ENCODE data around the gene HDAC4.
"Not testable (repeated sequence)": the region's sequence is repeated elsewhere in the genome, so short reads cannot be mapped to it uniquely, and the experiment has no call there.

HDAC4 gene

GRCh38 chr2:239400596-239401066 is at the start of gene HDAC4:
HDAC4 (minus strand) TSS chr2:239401020; CDS start chr2:239352699, 48,321 bp downstream.
- H3K4me1 ChIP-seq (ENCODE audit: control insufficient read depth in 1 of 2, insufficient read depth in 2 of 2, low read length in 2 of 2) = peaks cover 0 to 12% of the 10 kb centered on the region in 2 donors
- H3K27me3 ChIP-seq (ENCODE audit: control insufficient read depth in 1 of 2, insufficient read depth in 2 of 2, low read length in 2 of 2) = no peaks in the 10 kb centered on the region
- no peaks in the 10 kb centered on the region for H3K36me3 ChIP-seq (ENCODE audit: control insufficient read depth in 1 of 2, insufficient read depth in 2 of 2, low read length in 2 of 2)
- H3K4me3 ChIP-seq (ENCODE audit: low read depth in 1 of 2, low read length in 2 of 2) = peak within 1 kb of the TSS; percentile 87 to 92
- no peaks in the 10 kb centered on the region for H3K9me3 ChIP-seq (ENCODE audit: control insufficient read depth in 1 of 2, low read length in 2 of 2)
- H3K9ac ChIP-seq (ENCODE audit: low read depth in 1 of 2, low read length in 2 of 2) = peak within 1 kb of the TSS; percentile 94 to 100
- peak within 1 kb of the TSS; percentile 100 for H3K27ac ChIP-seq (ENCODE audit: low read depth, low read length)

GRCh38 chr2:239449468-239449867 is 48.6 kb upstream of the HDAC4 start:
- not testable (repeated sequence) for H3K27ac ChIP-seq (ENCODE audit: low read depth, low read length); H3K4me1 ChIP-seq (ENCODE audit: control insufficient read depth in 1 of 2, insufficient read depth in 2 of 2, low read length in 2 of 2); H3K9me3 ChIP-seq (ENCODE audit: control insufficient read depth in 1 of 2, low read length in 2 of 2)

GRCh38 chr2:239445771-239446524 is 45.1 kb upstream of the HDAC4 start:
- H3K27ac ChIP-seq (ENCODE audit: low read depth, low read length) = no peak overlapping the region
- H3K27me3 ChIP-seq (ENCODE audit: control insufficient read depth in 1 of 2, insufficient read depth in 2 of 2, low read length in 2 of 2) = peaks cover 7 to 14% of the 10 kb centered on the region in 2 donors
- no peak overlapping the region for H3K9ac ChIP-seq (ENCODE audit: low read depth in 1 of 2, low read length in 2 of 2)
- H3K4me3 ChIP-seq (ENCODE audit: low read depth in 1 of 2, low read length in 2 of 2) = no peak overlapping the region
- no peaks in the 10 kb centered on the region for H3K9me3 ChIP-seq (ENCODE audit: control insufficient read depth in 1 of 2, low read length in 2 of 2)
- H3K4me1 ChIP-seq (ENCODE audit: control insufficient read depth in 1 of 2, insufficient read depth in 2 of 2, low read length in 2 of 2) = peaks cover 0 to 5% of the 10 kb centered on the region in 2 donors
- H3K36me3 ChIP-seq (ENCODE audit: control insufficient read depth in 1 of 2, insufficient read depth in 2 of 2, low read length in 2 of 2) = no peaks in the 10 kb centered on the region

More at GRCh38 chr2:239449468-239449867, 48.6 kb upstream of the HDAC4 start:
- not testable (repeated sequence) for H3K4me3 ChIP-seq (ENCODE audit: low read depth in 1 of 2, low read length in 2 of 2); H3K36me3 ChIP-seq (ENCODE audit: control insufficient read depth in 1 of 2, insufficient read depth in 2 of 2, low read length in 2 of 2); H3K27me3 ChIP-seq (ENCODE audit: control insufficient read depth in 1 of 2, insufficient read depth in 2 of 2, low read length in 2 of 2); H3K9ac ChIP-seq (ENCODE audit: low read depth in 1 of 2, low read length in 2 of 2)

DNA sequence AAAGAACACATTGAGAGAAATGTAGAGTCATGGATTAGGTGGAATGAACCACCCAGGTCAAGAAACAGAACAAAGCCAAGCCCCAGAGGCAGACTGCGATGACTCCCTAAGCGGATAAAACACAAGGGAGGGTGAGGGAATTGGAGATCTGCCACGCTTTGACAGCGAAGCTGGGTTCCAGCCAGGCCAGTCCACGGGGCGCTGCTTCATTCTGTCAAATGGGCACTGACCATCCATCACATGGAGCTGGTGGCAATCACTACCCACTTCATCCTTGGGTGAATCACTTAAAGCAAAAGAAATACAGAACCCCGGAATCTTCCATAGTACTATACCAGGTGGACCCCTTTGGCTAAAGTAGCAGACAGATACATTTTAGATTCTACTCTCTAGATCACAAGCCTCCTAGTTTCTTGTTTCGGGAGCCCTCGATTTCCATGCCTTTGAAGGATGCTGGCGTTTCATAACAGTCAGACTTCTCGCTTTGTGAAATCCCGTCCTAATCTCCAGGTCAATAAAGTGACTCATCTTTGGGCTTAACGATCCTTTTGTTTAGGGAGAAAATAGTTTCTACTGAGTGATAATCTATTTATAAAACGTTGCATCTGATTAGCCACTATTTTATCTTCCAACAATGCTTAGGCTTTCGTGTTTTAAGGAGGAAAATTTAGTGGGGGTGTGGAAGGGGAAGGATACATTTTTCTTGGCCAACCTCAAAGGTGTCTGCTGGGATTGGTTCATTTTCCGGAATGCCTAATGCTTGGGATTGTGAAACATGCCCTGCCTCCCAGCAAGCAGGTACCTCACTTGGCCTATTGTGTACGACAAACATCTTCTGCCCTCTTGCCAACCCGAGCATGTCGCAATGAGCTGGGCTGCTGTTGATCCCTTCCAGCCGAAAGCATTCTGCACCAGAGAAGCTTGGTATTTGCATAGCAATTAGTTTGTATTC is 44.1 kb upstream of the HDAC4 start:
- H3K9me3 ChIP-seq (ENCODE audit: control insufficient read depth in 1 of 2, low read length in 2 of 2) = no peaks in the 10 kb centered on the region
- H3K27me3 ChIP-seq (ENCODE audit: control insufficient read depth in 1 of 2, insufficient read depth in 2 of 2, low read length in 2 of 2) = peaks cover 16 to 22% of the 10 kb centered on the region in 2 donors
- H3K4me1 ChIP-seq (ENCODE audit: control insufficient read depth in 1 of 2, insufficient read depth in 2 of 2, low read length in 2 of 2) = peaks cover 0 to 7% of the 10 kb centered on the region in 2 donors
- no peaks in the 10 kb centered on the region for H3K36me3 ChIP-seq (ENCODE audit: control insufficient read depth in 1 of 2, insufficient read depth in 2 of 2, low read length in 2 of 2)
- H3K9ac ChIP-seq (ENCODE audit: low read depth in 1 of 2, low read length in 2 of 2) = no peak overlapping the region
- no peak overlapping the region for H3K4me3 ChIP-seq (ENCODE audit: low read depth in 1 of 2, low read length in 2 of 2)
- H3K27ac ChIP-seq (ENCODE audit: low read depth, low read length) = no peak overlapping the region

- Histone ChIP-seq H3K27ac (ENCODE audit: low read depth, low read length) (no peak overlapping the region), H3K9ac (ENCODE audit: low read depth in 1 of 2, low read length in 2 of 2) (no peak overlapping the region)
Measured at GRCh38 chr2:239443666-239444567, 43.1 kb upstream of the HDAC4 start.

GRCh38 chr2:239443102-239443620 is 42.3 kb upstream of the HDAC4 start:
- Histone ChIP-seq H3K27ac (ENCODE audit: low read depth, low read length) (no peak overlapping the region), H3K27me3 (ENCODE audit: control insufficient read depth in 1 of 2, insufficient read depth in 2 of 2, low read length in 2 of 2) (peaks cover 23 to 34% of the 10 kb centered on the region in 2 donors)

More at GRCh38 chr2:239443666-239444567, 43.1 kb upstream of the HDAC4 start:
- Histone ChIP-seq H3K9me3 (ENCODE audit: control insufficient read depth in 1 of 2, low read length in 2 of 2) (no peaks in the 10 kb centered on the region), H3K27me3 (ENCODE audit: control insufficient read depth in 1 of 2, insufficient read depth in 2 of 2, low read length in 2 of 2) (peaks cover 23 to 31% of the 10 kb centered on the region in 2 donors), H3K4me1 (ENCODE audit: control insufficient read depth in 1 of 2, insufficient read depth in 2 of 2, low read length in 2 of 2) (peaks cover 0 to 7% of the 10 kb centered on the region in 2 donors), H3K36me3 (ENCODE audit: control insufficient read depth in 1 of 2, insufficient read depth in 2 of 2, low read length in 2 of 2) (no peaks in the 10 kb centered on the region), H3K4me3 (ENCODE audit: low read depth in 1 of 2, low read length in 2 of 2) (no peak overlapping the region)

DNA sequence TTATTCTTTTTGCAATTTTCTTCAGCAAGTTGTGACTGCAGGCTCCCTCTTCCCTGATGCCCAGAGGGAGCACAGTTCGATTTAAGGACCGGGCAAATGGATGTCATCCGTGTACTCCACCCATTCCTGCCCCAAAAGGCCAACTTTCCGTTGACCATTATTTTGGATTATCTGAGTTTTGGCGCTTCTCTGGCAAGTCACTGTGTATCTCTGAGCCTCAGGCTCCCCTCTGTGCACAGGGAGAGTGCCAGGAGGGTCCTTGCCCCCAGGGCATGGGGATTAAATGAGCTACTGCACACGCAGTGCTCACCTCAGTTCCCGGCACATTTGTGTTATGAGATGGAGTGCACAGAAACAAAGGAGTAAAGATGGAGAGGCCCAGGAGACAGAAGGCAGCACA is 41.4 kb upstream of the HDAC4 start:
- no peak overlapping the region for H3K27ac ChIP-seq (ENCODE audit: low read depth, low read length)
- no peak overlapping the region for H3K9ac ChIP-seq (ENCODE audit: low read depth in 1 of 2, low read length in 2 of 2)
- H3K27me3 ChIP-seq (ENCODE audit: control insufficient read depth in 1 of 2, insufficient read depth in 2 of 2, low read length in 2 of 2) = peaks cover 23 to 34% of the 10 kb centered on the region in 2 donors
- H3K36me3 ChIP-seq (ENCODE audit: control insufficient read depth in 1 of 2, insufficient read depth in 2 of 2, low read length in 2 of 2) = no peaks in the 10 kb centered on the region
- no peaks in the 10 kb centered on the region for H3K9me3 ChIP-seq (ENCODE audit: control insufficient read depth in 1 of 2, low read length in 2 of 2)
- H3K4me3 ChIP-seq (ENCODE audit: low read depth in 1 of 2, low read length in 2 of 2) = no peak overlapping the region
- H3K4me1 ChIP-seq (ENCODE audit: control insufficient read depth in 1 of 2, insufficient read depth in 2 of 2, low read length in 2 of 2) = peaks cover 0 to 7% of the 10 kb centered on the region in 2 donors

More at GRCh38 chr2:239443102-239443620, 42.3 kb upstream of the HDAC4 start:
- no peak overlapping the region for H3K9ac ChIP-seq (ENCODE audit: low read depth in 1 of 2, low read length in 2 of 2)
- H3K36me3 ChIP-seq (ENCODE audit: control insufficient read depth in 1 of 2, insufficient read depth in 2 of 2, low read length in 2 of 2) = no peaks in the 10 kb centered on the region
- H3K9me3 ChIP-seq (ENCODE audit: control insufficient read depth in 1 of 2, low read length in 2 of 2) = no peaks in the 10 kb centered on the region
- no peak overlapping the region for H3K4me3 ChIP-seq (ENCODE audit: low read depth in 1 of 2, low read length in 2 of 2)
- peaks cover 0 to 7% of the 10 kb centered on the region in 2 donors for H3K4me1 ChIP-seq (ENCODE audit: control insufficient read depth in 1 of 2, insufficient read depth in 2 of 2, low read length in 2 of 2)

DNA sequence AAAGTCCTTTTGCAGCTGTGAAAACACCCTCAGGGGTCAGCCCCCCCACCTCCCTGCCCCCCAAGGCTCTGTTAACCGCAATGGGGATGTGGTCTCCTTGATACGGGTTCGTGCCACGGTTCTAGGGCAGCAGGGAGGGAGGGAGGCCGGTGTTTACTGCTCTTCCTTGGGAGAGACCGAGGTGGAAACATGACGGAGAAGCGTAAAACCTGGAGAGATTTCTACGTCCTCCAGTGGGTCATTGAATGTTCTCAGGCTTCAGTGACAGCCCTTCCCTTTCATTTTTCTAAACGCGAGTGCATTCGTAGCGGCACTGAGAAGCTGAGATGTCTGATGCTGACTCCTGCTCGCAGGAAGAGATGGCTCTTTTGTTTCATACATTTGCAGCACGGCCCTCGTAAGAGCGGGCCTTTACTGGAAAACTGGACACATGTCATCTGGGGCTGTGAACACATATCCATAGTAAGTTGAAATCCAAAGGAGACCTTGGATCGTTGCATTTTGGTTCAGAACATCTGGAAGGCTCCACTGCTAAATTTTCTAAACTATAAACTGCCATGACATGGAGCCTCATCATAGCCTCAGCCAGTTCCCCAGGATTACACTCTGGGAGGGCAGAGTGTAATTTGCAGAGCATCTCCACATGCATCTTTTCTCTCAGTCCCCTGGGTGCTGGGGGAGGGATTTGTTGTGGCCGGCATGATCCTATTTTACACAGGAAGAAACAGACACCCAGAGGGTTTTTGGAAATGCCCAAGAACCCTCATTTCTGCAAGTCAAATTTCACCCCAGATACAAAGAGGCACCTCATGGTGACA is 40.6 kb upstream of the HDAC4 start:
- Histone ChIP-seq H3K4me3 (ENCODE audit: low read depth in 1 of 2, low read length in 2 of 2) (peak overlapping the region; percentile 1 to 43), H3K9ac (ENCODE audit: low read depth in 1 of 2, low read length in 2 of 2) (no peak overlapping the region), H3K36me3 (ENCODE audit: control insufficient read depth in 1 of 2, insufficient read depth in 2 of 2, low read length in 2 of 2) (no peaks in the 10 kb centered on the region), H3K4me1 (ENCODE audit: control insufficient read depth in 1 of 2, insufficient read depth in 2 of 2, low read length in 2 of 2) (peaks cover 0 to 7% of the 10 kb centered on the region in 2 donors), H3K27ac (ENCODE audit: low read depth, low read length) (no peak overlapping the region), H3K9me3 (ENCODE audit: control insufficient read depth in 1 of 2, low read length in 2 of 2) (no peaks in the 10 kb centered on the region), H3K27me3 (ENCODE audit: control insufficient read depth in 1 of 2, insufficient read depth in 2 of 2, low read length in 2 of 2) (peaks cover 23 to 34% of the 10 kb centered on the region in 2 donors)
